Frontal cortex (tissue), 4 donors: ENCODE measurements around the gene SLC12A5. TPM values are rescaled to one million over a fixed set of nuclear protein-coding genes. Genes with fewer than 3 reads are reported as not detected.
A peak's percentile ranks its signal among the peaks of the same experiment; 100 is the strongest.

ENCODE experiments used
- DNase-seq, 2 donors: peaks; one replicate each; pipeline ENCODE4 v3.0.0; 2012; ENCODE audit warnings: low spot score in 2 of 2
- FAIRE-seq: peaks from 2 replicates; lab custom pipeline; 2012; peaks lifted over from hg19 to GRCh38; lab: Jason Lieb, UNC
- total RNA-seq: library from RNA; depleted of rRNA; stranded (reverse); fragments of >200 nt; gene quantifications from one replicate; pipeline ENCODE4 v1.2.3, GENCODE V29; 2014
- donor health status: control.
- donor health status: control.
- donor health status: control.

The SLC12A5 gene
- total RNA-seq, 1 donor from 2014 or later: 18.8 TPM

DNA sequence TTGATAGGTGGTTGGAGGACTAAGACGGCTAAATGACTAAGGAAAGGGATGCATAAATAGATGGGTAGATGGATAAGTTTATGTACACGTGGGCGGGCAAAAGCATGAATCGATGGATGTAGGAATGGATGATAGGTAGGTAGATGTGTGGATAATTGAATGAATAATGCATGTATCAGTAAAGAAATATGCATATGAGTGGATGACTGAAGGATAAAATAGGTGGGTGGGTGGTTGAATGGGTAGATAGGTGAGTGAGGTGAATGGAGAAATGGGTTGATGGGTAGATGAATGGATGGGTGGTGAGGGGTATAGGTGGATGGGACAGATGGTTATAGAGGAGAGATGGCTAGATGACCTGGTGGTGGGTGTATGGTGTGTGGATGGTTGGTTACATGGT is 20.2 kb downstream of the SLC12A5 start:
- DNase-seq (no peak), FAIRE-seq (no peak)

DNA sequence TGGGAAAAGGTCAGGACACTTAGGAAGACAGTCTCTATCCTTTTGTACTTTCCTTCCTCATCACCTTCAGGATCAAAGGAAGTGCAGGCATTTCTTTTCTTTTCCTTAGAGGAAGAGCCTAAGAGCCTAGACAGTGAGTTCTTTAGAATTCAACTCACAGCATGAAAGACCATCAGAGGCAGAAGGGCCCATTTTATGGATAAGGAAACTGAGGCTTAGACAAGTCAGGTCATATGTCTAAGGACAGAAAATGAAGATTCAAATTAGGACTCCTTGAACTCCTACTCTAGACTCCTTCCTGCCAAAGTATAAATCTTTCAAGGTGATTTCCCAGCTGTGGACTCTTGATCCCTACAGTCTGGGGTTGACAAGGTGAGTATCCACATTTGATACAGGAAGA is 20.8 kb downstream of the SLC12A5 start:
- no peak for FAIRE-seq
- no peak for DNase-seq

DNA sequence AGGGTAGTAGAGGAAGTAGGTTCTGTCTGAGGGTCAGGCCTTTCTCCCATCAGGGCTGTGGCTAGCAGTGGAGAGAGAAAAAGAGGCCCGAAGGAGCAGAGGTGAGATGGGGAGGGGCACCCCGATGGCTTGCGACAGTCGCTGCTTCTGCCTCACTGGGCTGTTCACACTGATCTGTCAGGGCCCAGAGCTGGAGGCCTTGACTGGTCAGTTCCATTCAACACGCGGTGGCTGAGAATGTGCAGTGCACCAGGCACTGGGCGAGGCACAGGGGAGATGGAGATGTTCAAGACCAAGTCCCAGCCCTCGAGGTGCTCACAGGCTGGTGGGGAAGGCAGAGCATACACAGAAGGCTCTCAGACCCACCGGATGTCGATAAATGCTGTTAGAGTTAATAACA is 21.4 kb downstream of the SLC12A5 start:
- DNase-seq: no peak
- no peak for FAIRE-seq

DNA sequence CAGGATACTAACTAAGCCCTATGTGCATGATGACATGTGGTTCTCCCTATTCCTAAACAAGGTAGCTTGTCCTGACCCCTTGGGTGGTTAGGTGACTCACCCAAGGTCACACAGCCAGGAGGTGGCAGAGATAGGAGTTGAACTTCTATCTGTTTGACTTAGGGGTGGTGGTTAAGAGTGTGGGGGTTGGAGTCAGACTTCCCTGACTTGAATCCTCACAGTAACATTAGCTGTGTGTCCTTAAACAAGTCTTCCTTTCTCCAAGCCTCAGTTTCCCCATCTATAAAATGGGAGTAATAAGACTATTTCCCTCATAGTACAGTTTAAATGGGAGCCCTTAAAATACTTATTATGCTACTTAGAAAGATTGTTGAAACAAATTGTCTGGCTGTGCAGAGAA is 21.9 kb downstream of the SLC12A5 start:
- FAIRE-seq: no peak
- no peak for DNase-seq

DNA sequence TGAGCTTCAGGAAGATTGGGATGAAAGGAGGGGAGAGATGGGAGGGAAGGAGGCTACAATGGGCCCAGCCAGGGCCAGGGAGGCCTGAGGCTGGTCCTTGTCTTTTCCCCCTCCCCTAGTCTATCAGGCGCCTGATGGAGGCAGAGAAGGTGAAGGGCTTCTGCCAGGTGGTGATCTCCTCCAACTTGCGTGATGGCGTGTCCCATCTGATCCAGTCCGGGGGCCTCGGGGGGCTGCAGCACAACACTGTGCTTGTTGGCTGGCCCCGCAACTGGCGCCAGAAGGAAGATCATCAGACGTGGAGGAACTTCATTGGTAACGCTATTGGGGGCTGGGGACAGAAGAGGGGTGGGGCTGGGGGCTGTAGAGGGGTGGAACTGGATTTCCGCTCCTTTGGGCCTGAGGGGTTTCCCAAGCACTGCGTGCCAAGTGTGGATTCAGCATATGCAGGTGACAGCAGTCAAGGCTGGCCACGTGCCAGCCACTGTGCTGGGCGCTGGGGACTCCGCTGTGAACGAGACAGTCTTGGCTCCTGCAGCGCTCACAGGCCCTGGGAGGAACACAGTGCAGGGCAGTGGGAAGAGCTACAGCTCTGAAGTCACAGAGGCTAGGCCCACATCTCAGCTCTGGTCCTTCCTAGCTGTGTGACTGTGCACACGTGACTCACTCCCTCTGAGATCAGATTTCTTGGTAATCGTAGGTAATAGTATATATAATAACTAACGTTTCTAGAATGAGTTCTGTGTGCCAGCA is 22.7 kb downstream of the SLC12A5 start:
- FAIRE-seq: no peak
- no peak for DNase-seq

DNA sequence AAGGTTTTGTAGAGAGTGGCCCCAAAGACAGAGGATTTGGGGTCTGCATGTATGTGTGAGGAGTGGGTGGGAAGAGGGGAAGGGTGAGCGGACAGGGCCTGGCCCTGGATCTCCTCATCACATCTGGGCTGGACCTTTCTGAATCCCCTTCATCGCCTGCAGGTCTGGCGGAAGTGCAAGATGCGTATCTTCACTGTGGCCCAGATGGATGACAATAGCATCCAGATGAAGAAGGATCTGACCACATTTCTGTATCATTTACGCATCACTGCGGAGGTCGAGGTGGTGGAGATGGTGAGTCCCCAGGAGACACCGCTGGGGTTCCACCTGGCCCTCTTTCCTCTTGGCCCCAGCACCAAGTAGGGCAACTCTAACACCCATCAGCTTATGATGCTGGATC is 24.4 kb downstream of the SLC12A5 start:
- DNase-seq (no peak), FAIRE-seq (no peak)

DNA sequence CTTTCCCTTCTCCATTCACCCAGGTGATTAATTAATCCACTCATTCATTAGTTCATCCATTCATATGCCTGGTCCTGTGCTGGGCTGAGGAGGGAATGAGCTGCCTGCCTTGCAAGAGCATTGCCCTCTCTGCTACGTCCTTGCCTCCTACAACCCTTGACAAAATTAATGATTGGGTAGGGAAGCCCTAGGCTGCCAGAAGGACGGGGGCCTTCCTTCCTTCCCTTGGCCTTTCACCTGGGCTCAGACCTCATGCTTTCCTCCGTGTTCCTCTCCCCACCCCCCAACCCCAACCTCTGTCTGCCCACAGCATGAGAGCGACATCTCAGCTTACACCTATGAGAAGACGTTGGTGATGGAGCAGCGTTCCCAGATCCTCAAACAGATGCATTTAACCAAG is 25.6 kb downstream of the SLC12A5 start:
- FAIRE-seq (no peak), DNase-seq (no peak)

DNA sequence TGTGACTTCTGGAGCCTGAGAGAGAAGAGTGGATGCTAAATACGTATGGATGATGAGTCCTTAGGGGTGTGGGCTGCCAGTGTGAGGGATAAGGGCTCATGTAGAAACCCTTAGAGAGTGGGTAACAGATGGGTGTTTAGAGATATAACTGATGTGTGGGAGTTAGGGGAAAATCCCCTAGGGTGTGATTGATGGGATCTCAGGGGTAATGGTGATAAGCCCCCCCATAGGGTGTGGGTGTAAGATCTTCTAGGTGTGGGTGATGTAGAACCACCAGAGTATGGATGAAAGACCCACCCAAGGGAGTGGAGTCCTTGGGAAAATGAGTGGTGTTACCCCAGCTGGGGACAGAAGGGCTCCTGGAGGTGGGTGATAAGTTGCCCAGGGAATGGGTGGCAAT is 26.3 kb downstream of the SLC12A5 start:
- FAIRE-seq (no peak), DNase-seq (no peak)

DNA sequence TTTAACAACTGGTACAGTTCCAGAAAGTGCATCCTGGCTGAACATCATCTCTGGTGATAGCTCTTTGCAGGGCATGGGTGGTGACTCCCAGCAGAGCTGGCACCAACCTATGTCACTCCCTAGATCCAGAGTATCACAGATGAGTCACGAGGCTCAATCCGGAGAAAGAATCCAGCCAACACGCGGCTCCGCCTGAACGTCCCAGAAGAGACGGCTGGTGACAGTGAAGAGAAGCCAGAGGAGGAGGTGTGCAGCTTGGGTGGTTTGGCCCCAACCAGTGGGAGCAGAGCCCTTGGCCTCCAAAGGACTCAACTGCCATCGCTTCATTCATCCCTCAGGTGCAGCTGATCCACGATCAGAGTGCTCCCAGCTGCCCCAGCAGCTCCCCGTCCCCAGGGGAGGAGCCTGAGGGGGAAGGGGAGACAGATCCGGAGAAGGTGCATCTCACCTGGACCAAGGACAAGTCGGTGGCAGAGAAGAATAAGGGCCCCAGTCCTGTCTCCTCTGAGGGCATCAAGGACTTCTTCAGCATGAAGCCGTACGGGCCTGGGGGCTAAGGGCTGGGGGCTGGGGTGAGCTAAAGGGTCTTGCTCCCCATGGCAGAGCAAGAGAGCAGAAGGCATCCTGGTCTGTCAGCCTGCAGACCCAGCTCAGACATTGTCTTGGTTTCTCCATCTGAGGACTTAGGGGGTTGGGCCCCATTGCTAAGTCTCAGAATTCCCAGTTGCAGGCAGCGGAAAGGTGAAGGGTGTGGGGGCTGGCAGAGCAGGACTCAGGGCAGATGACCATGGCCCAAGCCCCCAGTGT is 27.2 kb downstream of the SLC12A5 start:
- DNase-seq (no peak), FAIRE-seq (no peak)

DNA sequence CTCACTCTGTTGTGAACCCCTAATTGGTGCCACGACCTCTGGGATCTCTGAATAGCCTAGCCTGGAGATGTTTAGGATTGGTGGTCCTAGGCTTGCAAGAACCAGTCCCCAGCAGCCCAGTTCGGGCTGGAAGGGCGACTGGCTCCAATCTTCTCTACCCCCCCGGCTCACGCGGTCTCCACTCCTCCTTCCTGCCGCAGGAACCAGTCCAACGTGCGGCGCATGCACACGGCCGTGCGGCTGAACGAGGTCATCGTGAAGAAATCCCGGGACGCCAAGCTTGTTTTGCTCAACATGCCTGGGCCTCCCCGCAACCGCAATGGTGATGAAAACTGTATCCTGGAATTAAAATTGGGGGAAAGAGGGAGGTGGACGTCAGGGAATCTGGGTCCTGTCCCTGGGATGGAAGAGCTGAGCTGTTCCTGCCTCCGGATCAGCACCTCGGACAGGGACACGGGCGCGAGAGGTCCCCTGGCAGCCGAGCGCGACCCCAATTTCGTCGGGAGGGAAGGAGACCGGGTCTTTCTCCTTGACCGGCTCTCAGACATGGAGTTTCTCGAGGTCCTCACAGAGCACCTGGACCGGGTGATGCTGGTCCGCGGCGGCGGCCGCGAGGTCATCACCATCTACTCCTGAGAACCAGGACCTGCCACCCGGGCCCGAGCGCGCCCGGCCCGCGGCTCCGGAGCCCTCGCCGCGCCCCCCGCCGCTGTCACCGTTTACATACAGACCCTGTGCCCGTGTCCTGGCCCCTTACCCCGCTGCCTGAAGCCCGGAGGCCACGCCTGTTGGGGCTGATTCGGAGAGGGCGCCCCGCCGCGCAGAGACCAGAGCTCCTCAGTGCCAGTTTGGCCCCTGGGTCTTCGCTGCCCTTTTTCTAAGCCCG is 28.2 kb downstream of the SLC12A5 start:
- FAIRE-seq (no peak), DNase-seq (peak in 1 of 2 donors; percentile 44)

DNA sequence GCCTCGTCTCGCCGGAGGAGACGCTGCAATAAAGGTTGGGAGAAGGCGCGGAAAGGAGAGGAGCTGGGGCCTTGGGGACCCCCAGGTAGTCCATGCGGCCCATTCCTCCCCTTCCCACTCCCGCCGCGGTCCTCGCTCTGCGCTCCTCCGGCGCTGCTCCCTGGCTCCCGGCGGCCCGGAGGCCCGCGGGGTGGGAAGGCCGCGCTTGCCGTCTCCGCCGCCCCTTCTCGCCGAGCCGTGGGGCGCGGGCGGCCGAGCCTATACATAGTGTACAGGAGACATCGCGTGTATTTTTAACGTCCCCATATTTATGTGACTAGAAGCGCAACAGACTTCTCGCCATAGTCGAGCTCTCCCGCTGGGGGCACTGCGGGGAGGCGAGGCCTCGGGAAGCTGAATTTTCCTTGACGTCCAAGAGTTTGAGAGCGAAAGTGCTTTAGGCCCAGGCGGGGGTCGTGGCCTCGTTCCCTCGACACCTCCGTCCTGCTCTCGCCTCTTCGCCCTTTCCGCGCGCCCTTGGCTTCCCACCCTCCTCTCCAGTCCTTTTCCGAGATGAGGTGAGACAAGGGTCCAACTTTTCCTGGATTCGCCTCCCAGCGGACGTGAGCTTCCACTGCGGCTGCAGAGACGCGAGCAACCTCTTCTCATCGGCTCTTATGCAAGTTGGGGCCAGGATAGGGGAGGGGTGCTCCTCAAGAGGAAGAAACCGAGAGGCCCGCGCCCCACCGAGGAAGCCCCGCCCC is 29.0 kb downstream of the SLC12A5 start:
- no peak for DNase-seq

DNA sequence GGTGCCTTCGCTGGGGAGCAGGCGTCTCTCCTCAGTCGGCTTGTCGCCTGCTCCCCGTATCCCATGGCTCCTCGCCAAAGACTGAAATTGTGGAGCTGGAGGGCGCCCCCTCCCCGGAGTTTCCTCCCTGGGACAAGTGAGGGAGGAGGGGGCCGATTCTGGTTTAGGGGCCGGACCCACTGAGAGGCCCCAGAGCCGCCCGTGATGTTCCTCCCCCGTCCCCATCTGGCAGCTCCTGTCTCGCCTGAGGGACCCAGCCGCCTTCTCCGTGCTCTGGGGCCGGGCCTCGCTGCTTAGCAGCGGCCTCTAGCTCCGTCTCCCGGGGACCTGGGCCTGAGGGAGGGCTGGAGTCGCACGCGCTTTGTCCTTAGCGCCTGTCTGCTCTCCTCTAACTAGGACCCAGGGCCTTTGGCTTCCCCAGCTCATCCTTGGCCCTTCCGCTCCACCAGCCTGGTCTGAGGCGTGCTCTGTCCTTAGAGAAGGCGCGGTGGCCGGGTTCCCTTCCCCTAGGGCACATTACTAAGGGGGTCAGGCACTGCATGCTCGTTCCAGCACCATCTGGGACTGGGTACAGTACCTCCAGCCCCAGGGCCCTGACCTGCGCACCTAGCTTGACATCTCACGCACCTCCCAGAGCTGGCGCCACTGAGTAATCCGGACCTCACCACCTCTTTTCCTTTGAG is 29.7 kb downstream of the SLC12A5 start:
- FAIRE-seq (no peak), DNase-seq (peak in 1 of 2 donors; percentile 41)

More for the DNA sequence above, 29.0 kb downstream of the SLC12A5 start:
- FAIRE-seq: no peak

DNA sequence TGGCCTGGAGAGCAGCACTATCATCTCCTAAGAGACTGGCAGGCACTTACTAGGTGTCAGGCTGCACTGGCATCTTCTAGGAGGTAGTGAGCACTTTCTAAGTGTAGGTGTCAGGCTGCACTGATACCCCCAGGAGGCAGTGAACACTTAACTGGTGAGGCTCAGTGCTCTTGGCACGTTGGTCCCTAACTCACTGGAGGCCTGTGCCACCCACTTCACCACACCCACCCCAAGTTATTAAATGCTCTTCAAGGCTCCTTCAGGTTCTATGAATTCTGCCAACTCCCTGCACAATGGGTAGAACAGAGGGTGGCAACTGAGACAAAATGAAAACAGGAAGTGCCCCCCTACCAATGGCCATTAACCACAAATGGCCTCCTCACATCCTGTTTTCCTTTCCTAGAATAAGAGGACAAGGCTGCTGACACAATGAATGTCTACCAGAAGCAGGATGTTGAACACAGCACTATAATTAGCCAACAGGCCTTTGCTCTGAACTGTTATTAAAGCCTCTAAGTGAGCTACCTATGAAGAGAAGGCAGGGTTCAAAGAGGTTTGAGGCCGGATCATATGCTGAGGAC is 31.4 kb downstream of the SLC12A5 start:
- DNase-seq (no peak), FAIRE-seq (no peak)

DNA sequence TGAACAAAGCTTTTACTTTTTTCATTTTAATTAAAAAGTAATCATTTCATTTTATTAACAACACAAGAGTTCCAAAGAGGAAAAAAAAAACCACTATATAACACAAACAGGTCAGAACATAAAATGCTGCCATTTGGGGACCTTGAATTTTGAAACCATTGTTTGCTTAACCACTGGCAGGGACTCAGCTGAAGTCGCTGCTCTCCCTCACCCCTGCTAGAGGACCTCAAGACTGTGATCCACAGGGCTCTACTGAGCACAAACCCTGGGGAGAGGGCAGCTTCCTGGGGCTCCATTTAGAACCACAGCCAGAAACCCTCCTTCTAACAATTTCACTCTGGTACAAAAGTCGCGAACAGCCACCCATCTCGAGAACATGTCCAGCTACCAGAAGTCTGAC is 32.0 kb downstream of the SLC12A5 start:
- no peak for DNase-seq
- FAIRE-seq: no peak

DNA sequence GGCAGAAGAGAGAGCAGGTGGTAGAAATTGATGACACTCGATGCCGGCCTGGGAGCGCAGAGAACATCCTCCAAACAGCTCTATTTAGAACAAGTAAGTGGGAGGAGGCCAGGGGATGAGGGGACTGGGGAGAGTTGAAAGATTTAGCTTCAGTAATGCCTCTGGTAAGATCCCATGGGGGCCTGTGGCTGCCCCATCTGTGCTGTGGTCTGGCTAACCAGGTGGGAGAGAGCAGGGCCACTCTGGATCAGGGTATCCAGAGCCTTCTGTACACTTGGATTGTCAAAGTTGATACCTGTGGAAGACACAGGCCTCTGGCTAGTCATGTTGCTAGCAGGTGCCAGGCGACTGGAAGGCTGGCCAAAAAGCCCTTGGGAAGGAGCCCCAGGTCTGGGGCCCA is 33.1 kb downstream of the SLC12A5 start:
- DNase-seq (no peak), FAIRE-seq (no peak)

DNA sequence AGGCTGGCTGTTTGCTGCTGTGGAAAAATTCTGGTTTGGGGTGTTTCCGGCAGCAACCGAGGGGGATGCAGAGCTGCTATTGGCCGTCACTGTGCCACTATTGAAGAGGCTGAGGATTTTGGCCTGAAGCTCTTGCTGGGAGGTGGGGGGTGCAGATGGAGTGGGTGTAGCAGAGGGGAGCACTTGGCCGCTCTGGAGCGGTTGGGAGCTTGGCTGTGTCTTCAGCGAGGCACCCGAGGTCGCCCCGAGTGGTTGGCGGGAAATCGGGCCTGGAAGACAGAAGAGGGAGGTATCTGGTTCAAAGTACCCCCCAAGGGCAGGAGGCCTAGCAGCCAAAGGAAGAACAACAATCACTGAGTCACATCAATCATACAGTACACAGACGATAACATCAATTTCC is 33.6 kb downstream of the SLC12A5 start:
- no peak for DNase-seq
- FAIRE-seq: no peak

DNA sequence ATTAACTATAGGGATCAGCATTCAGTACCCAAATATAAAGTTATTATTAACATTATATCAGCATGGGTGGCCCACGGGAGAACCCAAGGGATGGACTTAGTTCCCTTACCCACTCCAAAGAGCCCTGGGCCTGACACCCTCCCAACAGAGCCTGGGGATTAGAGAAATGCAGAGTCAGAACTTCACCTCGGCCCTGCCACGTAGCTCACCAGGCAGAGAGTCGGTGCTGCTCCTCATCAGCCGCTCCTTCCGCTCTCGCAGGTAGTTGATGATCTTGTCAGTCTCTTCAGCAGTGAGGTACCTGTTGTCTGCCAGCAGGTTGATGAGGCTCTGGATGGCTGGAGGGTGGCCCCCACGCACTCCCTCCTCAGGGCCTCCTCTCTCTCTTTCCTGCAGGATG is 34.1 kb downstream of the SLC12A5 start:
- no peak for FAIRE-seq

DNA sequence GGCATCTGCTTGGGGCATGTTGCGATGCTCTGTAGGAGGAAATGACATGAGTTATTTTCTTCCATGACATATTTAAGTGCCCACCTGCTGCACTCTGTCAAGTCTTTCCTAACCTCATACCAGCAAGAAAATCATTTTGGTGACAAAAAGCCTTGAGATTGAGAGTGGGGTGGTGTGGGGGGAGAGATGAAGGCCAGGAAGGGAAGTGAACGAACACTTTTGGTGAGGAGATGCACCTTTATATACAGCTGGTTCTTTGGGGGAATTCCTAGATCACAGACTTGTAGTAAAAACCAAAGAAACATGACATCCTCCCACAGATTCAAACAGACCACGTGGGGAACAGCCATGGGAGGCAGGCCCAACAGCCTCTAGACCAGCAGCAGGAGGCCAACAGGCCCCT is 34.6 kb downstream of the SLC12A5 start:
- DNase-seq: no peak
- FAIRE-seq: no peak

More for the DNA sequence above, 34.1 kb downstream of the SLC12A5 start:
- DNase-seq: no peak

DNA sequence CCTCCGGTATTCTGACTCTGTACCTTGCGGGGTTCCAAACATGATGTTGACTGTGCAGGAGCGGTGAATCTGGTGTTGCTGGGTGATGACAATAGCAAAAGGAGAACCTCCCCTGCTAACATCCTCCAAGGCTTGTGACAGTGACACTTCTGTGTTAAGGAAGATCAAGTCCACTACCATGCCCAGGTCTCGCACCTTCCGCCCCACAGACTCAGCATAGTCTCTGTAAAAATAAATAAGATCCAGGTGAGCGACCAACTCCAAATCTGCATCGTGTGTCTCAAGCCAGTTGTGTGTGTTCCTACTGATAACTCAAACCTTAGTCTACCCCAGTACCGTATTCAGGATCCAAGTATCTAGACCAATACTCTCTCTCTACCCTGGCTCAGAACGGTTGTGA is 36.0 kb downstream of the SLC12A5 start:
- FAIRE-seq (no peak), DNase-seq (no peak)
